HG03135 (cell line): ENCODE data around the gene DCTN1.
"Not testable (repeated sequence)": the region's sequence is repeated elsewhere in the genome, so short reads cannot be mapped to it uniquely, and the experiment has no call there.

Source experiments
- ATAC-seq: cut with Tn5 transposase; IDR thresholded peaks from one replicate; pipeline ENCODE4 v1.9.1; 2021; ENCODE audit warnings: mild to moderate bottlenecking, moderate library complexity; ENCODE audit not compliant: unreplicated experiment

DCTN1 gene

DNA sequence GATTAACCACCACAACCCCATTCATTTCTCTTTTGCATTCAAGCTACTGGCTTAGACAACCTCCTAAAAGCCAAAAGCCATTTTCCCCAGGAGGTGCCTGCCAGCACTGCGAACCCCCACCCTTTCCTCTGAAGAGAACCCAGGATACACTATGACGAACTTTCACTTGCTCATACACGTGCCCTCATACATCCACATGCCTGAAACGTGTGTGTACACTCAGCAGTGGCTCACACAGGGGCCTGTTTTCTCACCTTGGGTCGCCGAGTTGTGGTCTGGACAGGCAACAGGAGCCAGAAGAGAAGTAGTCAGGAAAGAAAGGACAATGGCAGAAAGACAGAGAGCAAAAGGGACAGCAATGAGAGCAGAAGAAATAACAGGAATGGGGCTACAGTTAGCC lies 7.4 kb downstream of the DCTN1 start:
- ATAC-seq, result no peak

- no peak for ATAC-seq
These were observed 8.7 kb downstream of the DCTN1 start for GRCh38 chr2:74371421-74371820.

- ATAC-seq, result no peak
These were observed 10.1 kb downstream of the DCTN1 start for GRCh38 chr2:74369976-74370375.

DNA sequence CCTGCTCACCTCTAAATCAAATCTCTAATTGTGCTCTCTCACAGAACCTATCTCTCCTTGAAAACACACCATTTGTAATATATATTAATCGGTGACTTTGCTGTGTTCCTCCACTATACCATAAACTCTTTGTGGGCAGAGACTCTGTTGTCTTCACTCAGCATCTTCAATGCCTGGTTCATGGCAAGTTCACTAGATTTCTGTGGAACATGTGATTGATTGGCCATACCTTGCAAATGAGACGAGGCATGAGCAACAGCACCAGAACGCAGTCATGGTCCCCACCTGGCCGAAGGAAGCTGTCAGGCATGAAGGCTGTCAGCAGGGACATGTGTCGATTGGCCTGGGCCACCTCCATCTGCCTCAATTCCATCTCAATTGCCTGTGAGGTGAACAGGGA lies 11.6 kb downstream of the DCTN1 start:
- ATAC-seq, result no peak

- no peak for ATAC-seq
These were observed 12.3 kb downstream of the DCTN1 start for GRCh38 chr2:74367789-74368188.

- ATAC-seq, result no peak
These were observed 14.1 kb downstream of the DCTN1 start for GRCh38 chr2:74366036-74366435.

GRCh38 chr2:74364533-74365505 lies 15.3 kb downstream of the DCTN1 start:
- no peak for ATAC-seq

- no peak for ATAC-seq
These were observed 18.8 kb downstream of the DCTN1 start for GRCh38 chr2:74361327-74361726.

GRCh38 chr2:74357627-74358026 lies 22.5 kb downstream of the DCTN1 start:
- no peak for ATAC-seq

- ATAC-seq, result no peak
These were observed 30.2 kb downstream of the DCTN1 start for GRCh38 chr2:74349889-74350288.

DNA sequence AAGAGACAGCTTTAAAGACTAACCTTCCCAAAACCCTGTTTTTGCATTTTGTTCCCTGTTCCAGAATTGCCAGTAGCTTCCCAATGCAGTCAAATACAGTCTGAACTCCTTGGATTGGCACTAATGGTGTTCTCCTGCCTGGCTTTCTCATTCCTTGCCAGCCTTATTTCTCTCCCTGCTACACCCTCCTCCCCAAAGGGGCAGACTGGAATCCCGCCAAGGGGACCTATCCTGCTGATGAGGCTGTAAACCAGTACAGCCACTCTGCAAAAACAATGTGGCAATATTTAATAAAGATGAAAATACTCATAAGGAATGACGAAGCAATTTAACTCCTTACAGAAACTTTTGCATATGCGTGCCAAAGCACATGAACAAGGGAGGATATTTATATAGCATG lies 32.4 kb downstream of the DCTN1 start:
- ATAC-seq, result no peak

DNA sequence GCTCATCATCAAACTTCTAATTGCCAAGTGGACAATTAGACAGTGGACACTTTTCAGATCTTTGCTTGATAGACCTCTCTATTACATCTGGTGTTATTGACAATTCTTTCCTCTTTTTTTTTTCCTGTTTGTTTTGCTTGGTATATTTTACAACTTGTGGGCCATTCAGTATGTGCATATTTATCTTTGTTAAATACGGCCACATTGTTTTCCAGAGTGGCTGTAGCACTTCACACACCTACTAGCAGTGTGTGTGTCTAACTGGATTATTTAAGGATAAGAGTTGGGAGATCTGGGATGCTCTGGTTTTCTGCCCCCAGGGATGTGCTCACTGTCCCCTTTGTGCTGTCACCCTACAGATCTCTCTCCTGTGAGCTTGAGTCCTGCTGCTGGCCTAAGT lies 32.8 kb downstream of the DCTN1 start:
- ATAC-seq, result no peak

DNA sequence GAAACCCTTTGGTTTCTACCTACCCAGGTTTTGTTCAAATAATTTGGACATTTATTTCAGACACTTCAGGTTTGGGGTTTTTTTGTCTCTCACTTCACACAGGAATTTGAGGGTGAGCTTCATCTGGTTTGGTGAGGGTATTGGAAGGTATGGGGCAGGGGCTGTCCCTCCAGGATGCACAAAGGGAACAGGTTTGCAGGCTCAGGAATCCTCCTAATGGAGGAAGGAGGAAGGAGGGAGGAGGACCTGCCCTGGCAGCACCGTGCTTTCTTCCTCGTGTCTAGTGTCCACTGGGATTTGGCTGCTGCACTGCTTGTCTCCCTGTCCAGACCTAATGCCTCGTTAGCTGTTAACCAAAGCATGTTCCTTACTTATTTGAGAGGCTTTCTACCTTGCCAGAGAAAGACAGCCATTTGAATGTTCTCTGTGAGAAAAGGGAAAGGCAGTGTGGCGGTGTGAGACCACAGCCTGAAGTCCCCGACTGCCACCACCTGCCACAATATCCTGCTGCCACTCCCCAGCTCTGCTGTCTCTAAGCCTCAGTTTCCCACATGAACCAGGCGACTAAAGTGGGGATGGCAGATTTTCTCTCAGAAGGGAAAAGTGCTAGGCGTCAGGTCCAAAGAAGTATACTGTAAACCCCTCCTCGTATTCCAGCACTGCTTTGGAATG lies 34.7 kb downstream of the DCTN1 start:
- no peak for ATAC-seq

- no peak for ATAC-seq
These were observed 36.8 kb downstream of the DCTN1 start, which contains the start of gene SLC4A5 for GRCh38 chr2:74343316-74343715. Gene SLC4A5, minus strand, starts transcription at chr2:74343416. Its CDS starts 28,393 bp downstream, at chr2:74315023.

- ATAC-seq, result not testable (repeated sequence)
These were observed 43.9 kb downstream of the DCTN1 start for GRCh38 chr2:74336227-74336626.

DNA sequence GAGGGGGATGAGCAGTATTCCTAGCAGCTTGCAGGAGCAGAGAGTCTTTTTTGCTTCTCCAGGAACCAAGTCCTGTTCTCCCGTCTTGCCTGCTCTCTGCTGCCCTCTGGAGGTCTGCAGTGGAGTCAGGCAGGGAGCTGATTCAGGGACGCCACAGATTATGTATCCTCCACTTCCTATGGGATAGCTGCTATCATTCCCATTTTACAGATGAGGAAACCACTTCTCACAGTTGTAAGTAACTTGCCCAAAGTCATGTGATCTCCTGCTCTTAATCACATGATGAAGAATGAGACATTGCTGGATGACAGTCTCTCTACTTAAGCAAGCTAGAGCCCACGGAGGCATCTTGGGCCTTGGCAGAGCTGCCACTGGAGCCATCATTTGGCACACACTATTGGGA lies 45.2 kb downstream of the DCTN1 start:
- no peak for ATAC-seq

GRCh38 chr2:74333896-74334586 lies 46.1 kb downstream of the DCTN1 start:
- no peak for ATAC-seq

- ATAC-seq, result no peak
These were observed 46.9 kb downstream of the DCTN1 start for GRCh38 chr2:74333175-74333574.

GRCh38 chr2:74332550-74333174 lies 47.4 kb downstream of the DCTN1 start:
- no peak for ATAC-seq

GRCh38 chr2:74328573-74328972 lies 51.5 kb downstream of the DCTN1 start:
- ATAC-seq, result no peak

DNA sequence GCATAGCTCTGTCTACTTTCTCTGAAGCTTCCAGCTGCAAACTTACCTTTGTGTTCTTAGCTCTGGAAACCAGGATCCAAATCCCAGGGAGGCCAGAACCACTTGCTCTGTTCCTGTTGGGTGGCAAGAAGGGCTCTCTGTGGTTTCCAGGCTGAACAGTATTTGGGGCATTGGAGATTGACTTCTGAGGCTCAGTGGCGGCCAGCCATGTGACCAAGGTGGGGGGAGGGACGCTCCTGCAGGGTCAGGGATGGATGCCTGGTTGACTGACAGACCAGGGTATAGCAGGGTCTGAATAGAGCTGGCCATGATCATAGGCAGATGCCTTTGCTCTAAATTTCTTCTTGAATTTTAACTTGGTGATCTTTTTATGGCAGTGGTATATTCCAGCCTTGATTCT lies 52.0 kb downstream of the DCTN1 start:
- ATAC-seq, result no peak
